Measurements from ENCODE around the gene APCDD1.

The APCDD1 gene

DNA sequence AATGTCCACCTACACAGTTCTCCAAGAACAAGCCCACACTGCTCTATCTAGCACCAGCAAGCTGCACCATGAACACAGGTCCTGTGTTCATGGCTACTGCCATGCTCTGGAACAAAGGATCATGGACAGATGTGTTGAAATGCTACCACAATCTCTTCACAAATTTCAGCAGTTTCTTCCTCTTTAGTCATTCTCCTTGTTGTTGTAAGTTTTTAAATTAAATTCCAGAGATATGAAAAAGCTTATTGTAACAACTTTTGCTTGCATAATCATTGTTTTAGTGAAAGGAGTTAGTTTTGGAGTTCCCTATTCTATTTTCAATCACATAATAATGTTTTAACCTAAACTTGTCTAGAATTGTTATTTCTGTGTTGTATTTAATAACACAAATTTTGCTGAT, 54.2 kb downstream of the APCDD1 start:
- FAIRE-seq (no peak), DNase-seq (ENCODE audit: insufficient read length, low spot score) (no peak)
- no peak for TF ChIP-seq POLR2A (IDR thresholded peaks at IDR 0.05; ENCODE audit: low read depth, low read length)

DNA sequence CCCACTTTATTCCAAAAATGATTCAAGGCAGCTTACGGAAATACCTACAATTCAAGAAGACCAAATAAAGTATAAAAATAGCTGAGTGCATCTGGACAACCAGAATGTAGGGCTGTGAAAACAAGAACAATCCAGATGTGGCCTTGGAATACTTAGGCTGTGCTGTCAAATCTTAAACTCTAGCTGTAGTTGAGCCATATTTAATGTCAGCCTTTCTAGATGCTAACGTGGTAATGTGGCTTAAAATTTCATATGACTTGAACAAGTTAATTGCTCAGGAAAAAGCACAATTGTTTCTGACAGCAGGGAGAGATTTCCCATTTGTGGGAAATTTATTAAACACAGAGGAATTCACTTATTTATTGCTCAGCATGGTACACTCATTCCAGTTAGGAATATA, 56.8 kb downstream of the APCDD1 start:
- DNase-seq (ENCODE audit: insufficient read length, low spot score) (no peak), FAIRE-seq (no peak)
- no peak for TF ChIP-seq POLR2A (IDR thresholded peaks at IDR 0.05; ENCODE audit: low read depth, low read length)

DNA sequence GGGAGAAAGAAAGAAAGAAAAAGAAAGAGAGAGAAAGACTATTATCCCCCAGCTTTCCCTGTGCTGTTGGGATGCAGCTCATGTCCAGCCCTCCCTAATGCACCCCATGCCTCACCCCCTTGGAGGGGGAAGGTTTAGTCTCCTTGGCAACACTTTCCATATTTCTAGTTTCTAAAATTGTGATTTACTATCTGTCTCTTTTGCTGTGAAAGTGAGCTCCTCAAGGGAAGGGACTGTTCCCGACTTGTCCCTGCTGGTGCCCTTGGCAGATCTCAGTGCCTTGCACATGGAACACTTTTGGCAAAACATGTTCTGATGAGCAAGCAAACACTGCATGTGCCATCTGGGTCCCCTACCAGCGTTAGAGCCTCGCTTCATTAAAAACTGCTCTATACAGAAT, 59.6 kb downstream of the APCDD1 start:
- TF ChIP-seq POLR2A (IDR thresholded peaks at IDR 0.05; ENCODE audit: low read depth, low read length), result no peak
- DNase-seq (ENCODE audit: insufficient read length, low spot score) (no peak), FAIRE-seq (no peak)

DNA sequence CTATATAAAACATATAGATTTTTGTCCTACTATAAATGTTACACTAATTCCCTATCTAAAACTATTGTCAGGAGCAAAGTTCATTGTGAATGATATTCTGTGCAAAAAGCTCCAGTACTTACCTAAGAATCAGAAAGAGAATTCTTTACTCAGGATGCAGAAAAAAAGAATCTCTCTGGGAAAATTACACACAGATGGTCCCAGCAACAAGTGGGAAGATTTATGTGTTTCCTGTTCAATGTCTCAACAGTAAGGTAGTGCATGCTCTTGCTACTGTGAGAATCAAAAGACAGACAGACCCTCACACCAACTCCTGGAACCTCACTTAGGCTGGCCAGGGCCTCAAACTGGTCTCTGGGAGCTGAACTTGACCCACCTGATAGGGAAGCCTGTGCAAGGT, 60.2 kb downstream of the APCDD1 start:
- FAIRE-seq, result no peak
- DNase-seq (ENCODE audit: insufficient read length, low spot score), result no peak
- TF ChIP-seq POLR2A (IDR thresholded peaks at IDR 0.05; ENCODE audit: low read depth, low read length), result no peak

DNA sequence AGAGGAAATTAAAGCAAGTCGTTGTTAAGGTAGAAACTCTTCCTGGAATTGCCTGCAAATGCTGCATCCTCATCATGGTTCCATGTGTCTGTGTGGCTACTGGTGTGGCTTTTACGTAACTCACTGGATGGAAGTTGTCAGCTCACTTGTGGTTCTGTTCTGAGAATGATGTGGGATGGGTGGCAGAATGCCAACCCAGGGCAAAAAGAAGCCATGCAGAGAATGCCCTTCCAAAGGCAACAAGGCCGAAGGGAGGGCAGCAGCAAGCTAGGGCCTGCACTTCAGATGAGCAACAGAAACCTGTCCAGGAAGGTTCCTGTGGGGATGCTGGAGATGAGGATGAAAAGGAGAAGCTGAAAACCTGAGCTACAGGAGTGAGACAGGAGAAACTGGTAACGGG, 61.0 kb downstream of the APCDD1 start:
- TF ChIP-seq POLR2A (IDR thresholded peaks at IDR 0.05; ENCODE audit: low read depth, low read length), result no peak
- DNase-seq (ENCODE audit: insufficient read length, low spot score) (no peak), FAIRE-seq (no peak)

DNA sequence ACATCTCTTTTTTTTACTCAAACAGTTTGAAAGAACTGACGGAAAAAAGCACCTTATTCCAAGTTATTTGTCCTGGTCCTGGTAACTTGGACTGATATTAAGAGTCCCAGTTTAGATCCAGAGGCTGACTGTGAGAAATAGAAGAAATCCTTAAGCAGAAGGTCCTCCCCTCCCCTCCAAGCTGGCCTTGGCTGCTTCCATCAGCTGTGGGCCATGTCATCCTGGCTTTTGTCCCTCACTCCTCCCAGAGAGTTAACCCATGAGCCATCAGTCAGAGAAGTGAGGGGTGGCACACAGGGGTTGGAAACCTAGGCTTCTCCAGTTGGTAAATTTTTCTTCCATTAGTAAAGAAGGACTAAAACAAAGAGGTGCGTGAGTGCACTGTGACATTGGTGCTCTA, 61.6 kb downstream of the APCDD1 start:
- TF ChIP-seq POLR2A (IDR thresholded peaks at IDR 0.05; ENCODE audit: low read depth, low read length), result no peak
- FAIRE-seq (no peak), DNase-seq (ENCODE audit: insufficient read length, low spot score) (no peak)

DNA sequence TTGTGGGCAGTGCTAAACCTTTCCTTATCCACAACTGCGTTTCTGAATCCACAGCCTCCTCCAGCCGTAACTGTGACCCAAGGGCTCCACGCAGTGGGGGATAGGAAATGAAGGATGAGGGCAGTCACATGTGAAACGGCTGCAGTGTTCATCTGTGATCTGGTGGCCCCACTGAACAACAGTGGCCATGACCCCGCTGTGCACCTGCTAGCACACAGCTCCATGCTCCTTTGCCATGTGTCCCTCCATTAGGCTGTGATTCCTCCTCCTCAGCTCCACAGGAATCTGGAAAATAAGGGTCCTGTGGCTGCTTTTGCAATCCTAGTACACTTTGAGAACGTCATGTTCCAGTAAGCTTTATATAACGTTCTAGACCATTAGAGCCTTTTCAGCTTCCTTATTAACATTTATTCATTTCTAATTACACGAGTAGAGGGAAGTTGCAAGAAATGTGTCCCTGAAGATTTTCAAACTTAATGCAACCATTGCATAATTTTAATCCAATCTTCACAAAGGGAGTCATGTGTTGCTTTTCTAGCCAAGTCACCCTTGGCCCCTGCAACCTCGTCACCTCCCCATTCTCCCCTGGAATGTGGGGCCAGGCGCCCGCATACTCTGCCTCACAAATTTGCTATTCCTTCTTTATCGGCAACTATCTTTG, 64.3 kb downstream of the APCDD1 start:
- TF ChIP-seq POLR2A (IDR thresholded peaks at IDR 0.05; ENCODE audit: low read depth, low read length), result no peak
- DNase-seq (ENCODE audit: insufficient read length, low spot score) (no peak), FAIRE-seq (no peak)

DNA sequence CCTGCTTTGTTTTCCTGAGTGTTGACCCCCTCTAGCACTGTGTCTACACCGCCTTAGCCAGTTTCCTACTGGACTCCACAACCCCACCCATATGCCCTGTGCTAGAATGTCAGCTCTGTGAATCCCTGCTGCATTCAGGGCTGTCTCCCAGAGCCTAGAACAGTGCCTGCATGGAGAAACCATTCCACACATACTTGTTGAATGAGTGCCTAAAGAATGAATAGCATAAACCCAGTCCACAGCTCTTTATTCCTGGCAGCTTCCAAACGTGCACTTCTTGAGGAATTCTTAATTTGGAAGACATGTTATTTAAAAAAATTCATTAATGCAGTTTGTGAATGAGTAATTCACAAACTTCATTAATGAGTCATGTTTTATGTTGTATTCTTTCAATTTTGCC, 64.9 kb downstream of the APCDD1 start:
- FAIRE-seq (no peak), DNase-seq (ENCODE audit: insufficient read length, low spot score) (no peak)
- TF ChIP-seq POLR2A (IDR thresholded peaks at IDR 0.05; ENCODE audit: low read depth, low read length), result no peak

DNA sequence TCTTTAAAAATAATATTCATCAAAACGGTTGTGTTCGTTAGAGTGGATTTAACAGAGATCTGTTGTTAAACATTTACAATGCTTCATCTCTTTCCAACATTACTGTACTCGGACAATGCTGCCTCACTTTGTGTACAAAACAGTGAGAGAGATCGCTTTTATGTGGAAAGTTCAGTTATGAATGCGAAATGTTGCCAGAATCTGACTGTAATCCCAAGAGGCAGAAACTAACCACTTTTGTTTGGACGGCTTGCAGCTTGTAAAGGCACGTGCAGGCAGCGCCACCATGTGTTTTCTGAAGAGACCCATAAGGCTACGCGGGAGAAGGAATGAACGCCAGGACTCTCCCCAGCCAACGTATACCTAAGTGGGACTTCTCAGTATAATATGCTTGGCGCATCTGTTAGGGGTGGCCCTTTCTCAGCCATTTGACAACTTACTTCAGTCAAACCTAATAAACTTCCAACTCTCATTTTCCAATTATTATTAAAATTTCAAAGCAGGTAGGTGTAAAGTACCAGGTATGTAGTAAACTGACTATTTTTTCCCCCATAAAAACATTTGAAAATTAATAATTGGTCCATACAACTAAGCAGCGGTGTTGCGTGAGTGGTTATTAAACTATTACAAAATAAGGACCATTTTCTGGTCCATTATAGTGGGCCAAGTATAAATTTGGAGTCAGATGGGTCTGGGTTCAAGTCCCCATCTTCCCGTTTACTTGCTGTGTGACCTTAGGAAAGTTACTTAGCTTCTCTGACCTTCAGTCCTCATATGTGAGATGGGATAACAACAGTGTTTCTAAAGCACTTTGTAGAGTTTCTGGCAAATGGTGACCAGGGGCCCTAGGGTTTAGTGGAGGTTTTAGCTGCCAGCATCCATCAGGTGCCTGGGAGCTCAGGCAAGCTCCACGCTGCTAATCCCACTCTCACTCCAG, 65.8 kb downstream of the APCDD1 start:
- DNase-seq (ENCODE audit: insufficient read length, low spot score) (peak; percentile 29), FAIRE-seq (peak; percentile 79)
- no peak for TF ChIP-seq POLR2A (IDR thresholded peaks at IDR 0.05; ENCODE audit: low read depth, low read length)

DNA sequence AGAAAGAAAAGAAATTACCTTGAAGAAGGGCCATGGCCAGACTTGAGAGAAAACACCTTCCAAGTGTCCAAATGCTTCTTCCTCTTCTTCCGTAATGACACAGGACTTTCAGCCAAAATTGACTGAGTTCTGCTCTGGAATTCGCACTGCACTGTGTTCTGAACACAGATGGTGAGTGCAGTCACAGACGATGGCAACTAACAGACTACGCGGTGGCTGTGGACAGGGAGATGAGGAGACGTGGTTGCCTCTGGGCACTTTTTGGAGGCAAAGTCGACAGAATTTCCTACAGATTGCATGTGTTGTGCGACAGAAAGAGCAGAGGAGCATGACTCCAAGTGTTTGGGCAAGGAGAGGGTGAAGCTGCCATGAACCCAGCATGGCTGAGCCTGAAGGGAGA, 67.1 kb downstream of the APCDD1 start:
- no peak for TF ChIP-seq POLR2A (IDR thresholded peaks at IDR 0.05; ENCODE audit: low read depth, low read length)
- DNase-seq (ENCODE audit: insufficient read length, low spot score) (no peak), FAIRE-seq (no peak)

DNA sequence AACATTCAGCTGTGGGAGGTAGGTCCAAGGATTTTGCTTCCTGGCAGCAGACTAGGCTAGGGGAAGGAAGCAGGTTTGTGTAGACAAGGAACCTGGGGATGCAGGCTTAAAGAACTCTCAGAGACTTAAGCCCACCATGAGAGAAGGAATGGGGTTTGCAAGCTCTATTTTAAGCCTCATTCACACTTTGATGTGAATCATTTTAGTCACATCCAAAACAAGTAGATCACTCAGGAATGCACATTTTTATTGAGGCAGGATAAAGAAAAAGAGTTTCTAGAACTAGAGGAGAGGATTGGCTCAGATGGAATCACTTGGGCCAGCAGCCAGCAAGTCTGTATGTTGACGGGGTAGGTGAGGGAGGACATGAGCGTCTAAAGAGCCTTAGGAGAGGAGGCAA, 68.1 kb downstream of the APCDD1 start:
- FAIRE-seq, result no peak
- DNase-seq (ENCODE audit: insufficient read length, low spot score), result no peak
- TF ChIP-seq POLR2A (IDR thresholded peaks at IDR 0.05; ENCODE audit: low read depth, low read length), result no peak

DNA sequence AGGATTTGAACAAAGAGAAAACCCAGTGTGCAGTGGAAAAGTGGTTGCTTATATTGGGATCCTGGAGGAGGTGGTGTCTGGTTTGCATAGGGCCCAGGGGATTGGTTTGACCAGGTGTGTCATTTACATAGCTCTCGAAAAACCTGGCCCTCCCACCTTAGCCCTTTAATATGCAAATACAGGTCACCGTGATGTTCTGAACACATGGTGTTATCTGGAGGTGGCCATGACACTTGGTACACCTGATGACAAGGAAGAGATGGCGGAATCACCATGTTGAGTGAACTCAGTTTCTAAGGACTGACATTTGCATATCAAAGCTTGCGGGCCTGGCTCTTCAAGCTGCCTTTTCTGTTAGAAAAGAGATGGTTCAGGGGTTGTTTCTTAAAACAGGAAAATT, 69.1 kb downstream of the APCDD1 start:
- FAIRE-seq (no peak), DNase-seq (ENCODE audit: insufficient read length, low spot score) (no peak)
- TF ChIP-seq POLR2A (IDR thresholded peaks at IDR 0.05; ENCODE audit: low read depth, low read length), result no peak

DNA sequence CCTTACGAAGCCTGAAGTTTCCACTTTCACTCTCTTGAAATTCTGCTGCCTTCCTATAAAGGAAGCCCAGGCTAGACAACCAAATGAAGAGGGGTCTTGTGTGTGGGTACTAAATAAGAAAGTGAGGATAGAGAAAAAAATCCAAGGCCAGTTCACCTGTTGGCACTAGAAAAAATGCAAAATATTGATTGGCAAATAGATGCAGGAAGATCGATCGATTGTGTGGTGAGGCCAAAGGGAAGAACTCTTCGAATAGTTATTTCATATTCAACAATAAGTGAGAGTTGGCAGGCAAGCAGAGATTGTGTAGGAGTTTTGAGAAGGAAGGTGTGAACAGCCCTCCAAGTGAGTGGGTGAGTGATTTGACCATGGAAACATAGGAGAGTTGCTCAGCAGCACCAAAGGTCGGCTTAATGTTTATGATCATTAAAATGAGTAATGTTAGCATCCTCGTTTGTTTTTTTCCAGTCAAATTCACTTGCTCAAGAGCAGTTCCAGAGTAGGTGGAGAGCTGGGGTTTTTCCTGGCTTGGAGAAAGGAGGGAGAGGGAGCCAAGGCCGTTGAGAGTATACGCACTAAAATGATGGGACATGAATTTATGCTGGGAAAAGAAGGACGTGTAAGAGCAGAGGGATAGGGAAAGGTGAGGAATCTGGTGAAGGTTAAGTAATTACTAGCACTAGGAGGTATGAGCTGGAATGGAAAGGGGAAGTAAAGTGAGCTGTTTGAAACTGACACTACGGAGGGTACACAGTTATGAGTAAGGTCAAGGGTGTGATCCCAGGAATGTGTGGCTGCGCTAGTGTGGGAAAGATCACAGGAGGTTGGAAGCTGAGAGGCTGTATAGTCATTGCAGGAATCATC, 70.3 kb downstream of the APCDD1 start:
- no peak for FAIRE-seq
- DNase-seq (ENCODE audit: insufficient read length, low spot score), result no peak
- no peak for TF ChIP-seq POLR2A (IDR thresholded peaks at IDR 0.05; ENCODE audit: low read depth, low read length)

DNA sequence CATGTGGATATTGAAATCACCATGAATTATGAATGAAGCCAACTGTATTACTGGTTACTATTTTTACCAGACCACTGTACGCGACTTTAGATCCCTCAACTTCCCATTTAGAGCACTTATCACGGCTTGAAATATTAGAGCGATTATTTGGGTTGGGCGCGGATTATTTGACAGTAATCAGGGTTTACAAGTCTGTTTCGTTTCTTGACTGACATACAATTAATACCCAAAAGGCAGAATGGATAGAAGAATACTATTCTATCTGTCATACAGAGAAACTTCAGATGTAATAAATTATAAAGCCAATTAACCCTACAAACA, 70.9 kb downstream of the APCDD1 start:
- FAIRE-seq (no peak), DNase-seq (ENCODE audit: insufficient read length, low spot score) (no peak)
- no peak for TF ChIP-seq POLR2A (IDR thresholded peaks at IDR 0.05; ENCODE audit: low read depth, low read length)

All from H54 (cell line).